Brain microvascular endothelial cell (primary cell): ENCODE data around the gene KRTAP20-2.

Experiments used
- DNase-seq: peaks from one replicate; pipeline ENCODE4 v3.0.0-alpha.2; 2020
- H3K27ac ChIP-seq: fragments of 250-450 bp; sonication (Bioruptor Pico); 2 replicates; pipeline ENCODE4 v1.5.1; 2020; ENCODE audit warnings: mild to moderate bottlenecking, moderate library complexity
- H3K27me3 ChIP-seq: fragments of 250-450 bp; sonication (Bioruptor Pico); replicated peaks from 2 replicates; pipeline ENCODE4 v1.5.1; 2020; ENCODE audit warnings: mild to moderate bottlenecking
- H3K36me3 ChIP-seq: fragments of 250-450 bp; sonication (Bioruptor Pico); replicated peaks from 2 replicates; pipeline ENCODE4 v1.5.1; 2020; ENCODE audit warnings: mild to moderate bottlenecking
- H3K4me3 ChIP-seq: 2 replicates; pipeline ENCODE4 v1.5.1; 2011; ENCODE audit warnings: low read depth, mild to moderate bottlenecking, control low read depth, low read length, moderate library complexity
- in situ Hi-C: cut with HindIII; loops from 2 replicates; pipeline ENCODE4 v1.10.0; 2017; ENCODE audit warnings: low sequenced_read_pairs, low pct_ligation_motif_present
- TF ChIP-seq, protein P1 (sequence below): IDR thresholded peaks from 2 replicates; pipeline ENCODE4 v1.5.1; 2011; ENCODE audit warnings: low read depth, mild to moderate bottlenecking, moderate library complexity, low read length, control low read depth, inconsistent platforms; ENCODE audit errors: missing control alignments

Gene KRTAP20-2

GRCh38 chr21:30634906-30635305, at the start of gene KRTAP20-2:
Gene KRTAP20-2 (plus strand): TSS chr21:30635206. CDS start chr21:30635264, 58 bp downstream.
- Histone ChIP-seq H3K4me3 (no peak within 1 kb of the TSS), H3K36me3 (no peaks in the 10 kb centered on the region), H3K27me3 (no peaks in the 10 kb centered on the region), H3K27ac (no peak within 1 kb of the TSS)
- DNase-seq: no peak
- in situ Hi-C loops: no loop called here
- TF ChIP-seq, protein P1, sequence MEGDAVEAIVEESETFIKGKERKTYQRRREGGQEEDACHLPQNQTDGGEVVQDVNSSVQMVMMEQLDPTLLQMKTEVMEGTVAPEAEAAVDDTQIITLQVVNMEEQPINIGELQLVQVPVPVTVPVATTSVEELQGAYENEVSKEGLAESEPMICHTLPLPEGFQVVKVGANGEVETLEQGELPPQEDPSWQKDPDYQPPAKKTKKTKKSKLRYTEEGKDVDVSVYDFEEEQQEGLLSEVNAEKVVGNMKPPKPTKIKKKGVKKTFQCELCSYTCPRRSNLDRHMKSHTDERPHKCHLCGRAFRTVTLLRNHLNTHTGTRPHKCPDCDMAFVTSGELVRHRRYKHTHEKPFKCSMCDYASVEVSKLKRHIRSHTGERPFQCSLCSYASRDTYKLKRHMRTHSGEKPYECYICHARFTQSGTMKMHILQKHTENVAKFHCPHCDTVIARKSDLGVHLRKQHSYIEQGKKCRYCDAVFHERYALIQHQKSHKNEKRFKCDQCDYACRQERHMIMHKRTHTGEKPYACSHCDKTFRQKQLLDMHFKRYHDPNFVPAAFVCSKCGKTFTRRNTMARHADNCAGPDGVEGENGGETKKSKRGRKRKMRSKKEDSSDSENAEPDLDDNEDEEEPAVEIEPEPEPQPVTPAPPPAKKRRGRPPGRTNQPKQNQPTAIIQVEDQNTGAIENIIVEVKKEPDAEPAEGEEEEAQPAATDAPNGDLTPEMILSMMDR: no peak

DNA sequence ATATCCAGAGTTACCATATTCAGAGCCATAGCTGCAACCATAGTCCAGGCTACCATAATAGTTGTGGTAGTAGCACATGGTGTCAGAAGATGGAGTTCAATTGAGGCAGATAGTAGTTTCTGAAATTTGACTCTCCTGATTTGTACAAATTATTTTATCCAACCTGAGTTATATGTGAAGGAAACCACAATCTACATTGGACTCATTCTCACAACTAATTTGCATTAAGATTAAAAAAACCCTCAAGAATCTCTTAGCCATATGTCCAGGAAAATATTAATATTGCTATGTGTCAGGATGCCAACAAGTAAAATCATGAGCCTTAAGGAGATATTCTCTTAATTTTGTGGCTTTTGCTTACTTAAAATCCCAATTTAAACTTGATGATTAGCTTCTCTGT, 44.7 kb upstream of the KRTAP20-2 start, which contains the start of gene KRTAP22-2:
TSS of gene KRTAP22-2 (minus strand) at position 101 of the 400 bp plus-strand sequence.
- DNase-seq: no peak
- TF ChIP-seq, protein P1: no peak
- Histone ChIP-seq H3K27ac (no peak within 1 kb of the TSS), H3K36me3 (no peaks in the 10 kb centered on the region), H3K4me3 (no peak within 1 kb of the TSS), H3K27me3 (no peaks in the 10 kb centered on the region)
- in situ Hi-C loops: no loop called here

DNA sequence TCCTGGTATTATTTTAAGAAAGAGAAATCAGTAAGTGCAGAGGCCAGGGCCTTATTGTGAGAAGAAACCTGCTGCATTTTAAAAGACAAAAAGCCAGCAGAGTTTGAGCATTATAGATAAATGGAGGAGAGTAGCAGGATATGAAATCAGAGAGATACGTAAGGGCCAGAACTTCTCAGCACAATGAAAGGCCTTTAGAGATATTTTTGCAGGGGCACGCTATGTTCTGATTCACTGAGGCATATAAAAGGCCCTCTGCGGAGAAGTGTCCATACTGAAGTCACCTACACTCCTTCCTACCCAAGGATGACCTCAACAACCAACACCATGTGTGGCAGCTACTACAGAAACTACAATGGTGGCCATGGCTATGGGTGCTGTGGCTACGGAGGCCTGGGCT, 42.9 kb upstream of the KRTAP20-2 start, which contains the start of gene KRTAP6-3:
TSS of gene KRTAP6-3 (plus strand) at position 301 of the 400 bp plus-strand sequence. CDS start at position 307, 6 bp downstream.
- Histone ChIP-seq H3K4me3 (no peak within 1 kb of the TSS), H3K27ac (no peak within 1 kb of the TSS), H3K27me3 (no peaks in the 10 kb centered on the region), H3K36me3 (no peaks in the 10 kb centered on the region)
- in situ Hi-C loops: no loop called here
- no peak for DNase-seq
- TF ChIP-seq, protein P1: no peak

GRCh38 chr21:30598802-30599201, 36.2 kb upstream of the KRTAP20-2 start, which contains the start of gene KRTAP6-2:
Gene KRTAP6-2 (minus strand): TSS chr21:30598902. CDS start chr21:30598874, 28 bp downstream.
- no peaks in the 10 kb centered on the region for H3K27me3 ChIP-seq
- H3K27ac ChIP-seq: no peak within 1 kb of the TSS
- DNase-seq: no peak
- in situ Hi-C loops: no loop called here
- TF ChIP-seq, protein P1: no peak
- H3K36me3 ChIP-seq: no peaks in the 10 kb centered on the region
- H3K4me3 ChIP-seq: no peak within 1 kb of the TSS

- no peak for DNase-seq
- H3K4me3 ChIP-seq: no peak within 1 kb of the TSS
- H3K36me3 ChIP-seq: no peaks in the 10 kb centered on the region
- no peak within 1 kb of the TSS for H3K27ac ChIP-seq
- no peaks in the 10 kb centered on the region for H3K27me3 ChIP-seq
- in situ Hi-C loops: no loop called here
- TF ChIP-seq, protein P1: no peak
Observed at GRCh38 chr21:30600787-30601186, 34.2 kb upstream of the KRTAP20-2 start, which contains the start of gene KRTAP22-1. Gene KRTAP22-1 (plus strand): TSS chr21:30601087.

GRCh38 chr21:30605968-30606367, 29.0 kb upstream of the KRTAP20-2 start:
- in situ Hi-C loops: no loop called here
- Histone ChIP-seq H3K27me3 (no peaks in the 10 kb centered on the region), H3K4me3 (no peak overlapping the region), H3K36me3 (no peaks in the 10 kb centered on the region), H3K27ac (no peak overlapping the region)
- DNase-seq: no peak
- TF ChIP-seq, protein P1: no peak
